ENCODE results near the gene STARD4.

Gene STARD4

GRCh38 chr5:111478266-111478665 is 34.1 kb downstream of the STARD4 start:
- no peak overlapping the region for H3K4me3 ChIP-seq (ENCODE audit: low read length)
- DNase-seq (ENCODE audit: low read depth), result no peak
- peak; percentile 24; the same call in 1 of the 2 replicates for TF ChIP-seq CTCF (conservative IDR thresholded peaks at IDR 0.05; ENCODE audit: low read length)

GRCh38 chr5:111472579-111472978 is 39.8 kb downstream of the STARD4 start:
- TF ChIP-seq CTCF (conservative IDR thresholded peaks at IDR 0.05; ENCODE audit: low read length), result no peak
- no peak overlapping the region for H3K4me3 ChIP-seq (ENCODE audit: low read length)
- no peak for DNase-seq (ENCODE audit: low read depth)

- no peak overlapping the region for H3K4me3 ChIP-seq (ENCODE audit: low read length)
- no peak for TF ChIP-seq CTCF (conservative IDR thresholded peaks at IDR 0.05; ENCODE audit: low read length)
- DNase-seq (ENCODE audit: low read depth), result no peak
Observed at GRCh38 chr5:111472096-111472495, 40.2 kb downstream of the STARD4 start.

GRCh38 chr5:111469903-111470302 is 42.4 kb downstream of the STARD4 start:
- H3K4me3 ChIP-seq (ENCODE audit: low read length), result no peak overlapping the region
- TF ChIP-seq CTCF (conservative IDR thresholded peaks at IDR 0.05; ENCODE audit: low read length), result peak; percentile 8; the same call in 1 of the 2 replicates
- DNase-seq (ENCODE audit: low read depth), result no peak

GRCh38 chr5:111469293-111469896 is 42.9 kb downstream of the STARD4 start:
- TF ChIP-seq CTCF (conservative IDR thresholded peaks at IDR 0.05; ENCODE audit: low read length), result no peak
- DNase-seq (ENCODE audit: low read depth), result no peak
- H3K4me3 ChIP-seq (ENCODE audit: low read length), result no peak overlapping the region

- H3K4me3 ChIP-seq (ENCODE audit: low read length), result no peak overlapping the region
- DNase-seq (ENCODE audit: low read depth), result no peak
- TF ChIP-seq CTCF (conservative IDR thresholded peaks at IDR 0.05; ENCODE audit: low read length), result no peak
Observed at GRCh38 chr5:111463311-111463710, 49.0 kb downstream of the STARD4 start.

GRCh38 chr5:111461934-111462333 is 50.4 kb downstream of the STARD4 start:
- no peak for DNase-seq (ENCODE audit: low read depth)
- no peak overlapping the region for H3K4me3 ChIP-seq (ENCODE audit: low read length)
- no peak for TF ChIP-seq CTCF (conservative IDR thresholded peaks at IDR 0.05; ENCODE audit: low read length)

All from AG10803 (cell line).